ENCODE results near the gene SORCS2.

SORCS2 gene

DNA sequence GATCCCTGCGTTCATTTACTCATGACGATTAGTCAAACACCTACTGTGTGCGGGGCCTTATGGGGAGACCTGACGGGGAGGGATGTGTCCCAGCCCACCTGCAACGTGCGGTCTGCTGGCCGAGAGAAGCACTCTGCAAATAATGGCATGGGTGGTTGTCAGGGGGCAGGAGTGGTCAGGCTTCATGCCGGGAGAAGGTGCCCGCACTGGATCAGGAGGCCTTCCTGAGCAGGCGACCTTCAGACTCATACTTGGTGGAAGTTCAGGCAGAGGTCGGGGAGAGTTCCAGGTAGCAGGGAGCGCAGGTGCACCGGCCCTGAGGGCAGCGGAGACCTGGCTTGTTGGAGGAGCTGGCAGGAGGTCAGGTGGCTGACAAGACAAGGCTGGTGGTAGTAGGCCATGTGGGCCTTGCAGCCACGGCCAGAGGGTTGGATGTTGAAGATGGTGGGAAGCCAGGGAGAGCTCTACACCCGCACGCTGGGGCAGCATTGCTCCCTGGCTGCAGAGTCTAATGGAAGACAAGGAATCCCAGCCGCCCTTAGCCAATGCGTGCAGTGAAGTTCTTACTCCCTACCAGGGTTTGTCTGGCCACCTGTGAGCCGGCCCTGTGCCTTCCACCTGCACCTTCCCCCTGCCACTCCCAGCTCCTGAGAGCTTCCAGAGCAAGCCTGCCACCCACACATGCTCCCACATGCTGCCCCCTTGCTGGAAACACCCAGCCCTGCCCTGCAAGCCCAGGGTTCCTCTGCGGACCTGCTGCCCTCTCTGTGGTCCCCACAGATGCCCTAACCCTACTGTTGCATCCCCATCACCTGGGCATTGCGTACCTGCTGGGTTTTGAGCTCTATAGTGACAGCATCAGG, 145.1 kb downstream of the SORCS2 start:
- no peak for DNase-seq (ENCODE audit: low read depth, low spot score)
- H3K4me3 ChIP-seq (ENCODE audit: low read length), result no peak overlapping the region

DNA sequence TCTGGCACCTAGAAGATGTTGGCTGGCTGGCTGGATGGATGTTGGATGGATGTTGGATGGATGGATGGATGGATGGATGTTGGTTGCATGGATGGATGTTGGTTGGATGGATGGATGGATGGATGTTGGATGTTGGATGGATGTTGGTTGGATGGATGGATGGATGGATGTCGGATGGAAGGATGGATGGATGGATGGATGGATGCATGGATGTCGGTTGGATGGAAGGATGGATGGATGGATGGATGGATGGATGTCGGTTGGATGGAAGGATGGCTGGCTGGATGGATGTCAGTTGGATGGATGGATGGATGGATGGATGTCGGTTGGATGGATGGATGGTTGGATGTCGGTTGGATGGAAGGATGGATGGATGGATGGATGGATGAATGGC, 145.7 kb downstream of the SORCS2 start:
- H3K4me3 ChIP-seq (ENCODE audit: low read length), result no peak overlapping the region
- DNase-seq (ENCODE audit: low read depth, low spot score), result no peak

DNA sequence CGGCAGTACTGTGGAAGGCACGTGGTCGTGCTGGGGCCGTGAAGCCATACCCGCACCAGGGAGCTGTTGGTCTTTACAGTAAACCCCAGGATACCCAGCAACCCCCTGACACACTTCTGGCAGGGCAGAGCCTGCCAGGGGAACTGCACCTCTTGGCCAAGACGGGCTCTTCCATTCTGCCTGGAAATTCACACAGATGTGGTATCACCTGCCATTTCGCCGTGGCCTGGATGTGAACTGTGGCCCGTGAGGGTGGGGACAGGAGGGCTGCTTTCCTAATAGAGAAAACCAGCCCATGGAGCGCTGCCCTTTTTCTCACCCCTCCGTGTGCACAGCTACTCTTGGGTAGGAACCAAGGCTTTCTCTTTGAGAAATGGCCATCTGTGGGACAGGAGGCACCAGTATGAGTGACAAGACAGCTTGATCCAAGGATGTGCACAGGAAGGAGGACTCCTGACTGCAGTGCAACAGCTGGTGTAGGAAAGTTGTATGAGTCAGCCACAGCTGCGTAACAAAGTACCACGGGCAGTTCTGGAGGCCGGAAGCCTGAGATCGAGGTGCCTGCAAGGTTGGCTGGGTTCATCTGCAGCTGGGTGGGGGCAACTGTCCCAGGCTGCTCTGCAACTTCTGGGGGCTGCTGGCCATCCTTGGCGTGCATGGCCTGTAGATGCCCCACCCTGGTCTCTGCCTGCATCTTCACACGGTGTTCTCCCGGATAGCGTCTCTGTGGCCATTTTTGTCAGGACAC, 146.7 kb downstream of the SORCS2 start:
- no peak for DNase-seq (ENCODE audit: low read depth, low spot score)
- no peak overlapping the region for H3K4me3 ChIP-seq (ENCODE audit: low read length)

DNA sequence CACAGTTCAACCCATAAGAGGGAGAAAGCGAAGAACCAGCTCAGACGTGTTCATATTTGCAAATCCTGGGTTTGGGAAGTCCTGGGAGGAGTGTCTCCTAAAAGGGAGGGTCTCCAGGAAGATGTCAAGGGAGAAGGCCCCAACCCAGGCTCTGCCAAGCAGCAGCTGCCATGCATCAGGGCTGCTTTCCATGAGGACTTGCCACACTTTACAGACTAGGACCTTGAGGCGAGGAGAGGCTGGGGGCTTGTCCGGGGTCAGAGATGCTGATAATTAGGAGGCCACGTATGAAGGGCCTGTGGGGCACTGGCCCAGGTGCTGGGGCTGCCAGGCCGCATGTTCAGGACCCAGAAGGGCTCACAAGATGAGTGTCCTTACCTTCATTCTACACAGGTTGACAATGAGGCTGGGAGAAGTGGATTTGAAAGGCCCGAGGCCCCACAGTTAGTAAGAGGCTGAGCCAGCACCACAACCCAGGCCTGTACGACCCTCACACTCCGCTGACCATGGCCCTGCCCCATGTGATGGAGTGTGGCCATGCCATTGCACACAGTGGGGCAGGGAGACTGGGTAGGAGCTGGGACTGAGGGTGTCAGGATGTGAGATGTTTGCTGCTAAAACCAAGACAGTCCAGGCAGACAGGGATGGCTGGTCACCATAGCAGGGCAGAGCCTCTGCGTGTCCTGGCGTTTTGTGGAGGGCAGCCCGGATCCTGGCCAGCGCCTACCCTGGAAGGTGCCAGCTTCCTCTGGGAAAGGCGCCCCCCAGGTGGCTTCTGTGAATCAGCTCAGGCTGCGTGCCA, 147.6 kb downstream of the SORCS2 start:
- no peak overlapping the region for H3K4me3 ChIP-seq (ENCODE audit: low read length)
- DNase-seq (ENCODE audit: low read depth, low spot score), result no peak

DNA sequence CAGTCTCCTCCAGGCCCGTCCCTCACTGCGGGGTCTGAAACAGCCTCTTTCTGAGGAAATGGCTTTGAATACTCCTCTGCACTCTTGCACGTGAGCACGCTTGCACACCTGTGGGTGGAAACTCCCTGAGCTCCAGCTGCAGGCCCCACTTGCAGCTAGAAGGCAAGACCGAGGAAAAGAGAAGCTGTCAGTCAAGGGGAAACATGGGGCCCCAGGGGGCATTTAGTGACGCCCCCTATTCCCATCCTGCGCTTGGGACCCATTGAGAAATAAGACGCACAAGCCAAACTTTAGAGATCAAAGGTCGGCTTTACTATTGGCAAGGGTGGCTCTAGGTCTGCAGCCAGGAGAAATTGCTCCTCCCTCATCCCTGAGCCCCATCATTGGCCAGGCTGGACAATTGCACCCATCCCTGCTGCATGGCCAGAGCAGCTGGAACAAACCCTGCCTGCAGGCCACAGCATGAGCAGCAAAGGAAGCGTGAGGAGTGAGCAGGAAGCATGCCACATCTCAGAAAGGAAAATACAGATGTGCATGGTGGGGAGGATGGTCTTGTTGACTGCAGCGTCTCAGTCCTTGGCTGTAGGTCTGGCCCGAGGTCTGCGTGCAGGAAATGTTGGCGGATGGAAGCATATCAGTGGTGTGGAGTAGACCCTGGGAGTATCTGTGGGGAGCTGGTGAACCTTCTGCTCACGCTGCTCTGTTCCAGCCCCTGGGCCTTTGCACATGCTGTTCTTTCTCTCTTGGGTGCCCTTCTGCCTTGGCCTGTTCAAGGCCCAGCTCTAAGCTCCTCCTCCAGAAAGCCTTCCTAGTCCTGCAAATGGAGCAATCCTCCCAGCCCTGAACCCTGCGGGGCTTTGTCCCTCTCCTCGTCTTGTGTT, 148.5 kb downstream of the SORCS2 start:
- no peak overlapping the region for H3K4me3 ChIP-seq (ENCODE audit: low read length)
- DNase-seq (ENCODE audit: low read depth, low spot score), result no peak

DNA sequence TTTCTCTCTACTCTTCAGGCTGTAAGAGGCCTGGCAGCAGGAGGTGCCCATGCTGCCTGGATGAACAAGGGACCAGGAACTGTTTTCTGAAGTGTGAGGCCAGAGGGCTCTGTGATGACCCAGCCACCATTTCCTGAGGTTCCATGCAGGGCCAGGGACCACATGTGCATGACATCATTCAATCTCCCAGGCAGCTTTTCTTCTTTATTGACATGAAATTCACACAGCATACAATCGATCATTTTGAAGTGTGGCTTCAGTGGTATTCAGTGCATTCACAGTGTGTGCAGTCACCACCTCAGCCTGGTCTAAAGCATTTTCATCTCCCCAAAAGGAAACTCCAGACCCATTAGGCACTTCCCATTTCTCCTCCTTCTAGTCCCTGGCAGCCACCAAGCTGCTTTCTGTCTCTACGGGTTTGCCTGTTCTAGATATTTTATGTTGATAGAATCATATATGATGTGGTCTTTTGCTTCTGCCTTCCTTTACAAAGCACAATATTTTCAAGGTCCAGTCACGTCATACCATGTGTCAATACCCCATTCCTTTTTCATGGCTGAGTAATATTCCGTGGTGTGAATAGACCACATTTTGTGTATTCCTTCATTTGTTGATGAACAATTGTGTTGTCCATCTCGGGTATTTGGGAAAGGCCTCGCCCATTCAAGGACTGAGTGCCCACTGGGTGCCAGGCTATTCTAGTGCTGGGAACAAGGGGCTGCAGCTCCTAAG, 149.3 kb downstream of the SORCS2 start:
- H3K4me3 ChIP-seq (ENCODE audit: low read length), result no peak overlapping the region
- no peak for DNase-seq (ENCODE audit: low read depth, low spot score)

DNA sequence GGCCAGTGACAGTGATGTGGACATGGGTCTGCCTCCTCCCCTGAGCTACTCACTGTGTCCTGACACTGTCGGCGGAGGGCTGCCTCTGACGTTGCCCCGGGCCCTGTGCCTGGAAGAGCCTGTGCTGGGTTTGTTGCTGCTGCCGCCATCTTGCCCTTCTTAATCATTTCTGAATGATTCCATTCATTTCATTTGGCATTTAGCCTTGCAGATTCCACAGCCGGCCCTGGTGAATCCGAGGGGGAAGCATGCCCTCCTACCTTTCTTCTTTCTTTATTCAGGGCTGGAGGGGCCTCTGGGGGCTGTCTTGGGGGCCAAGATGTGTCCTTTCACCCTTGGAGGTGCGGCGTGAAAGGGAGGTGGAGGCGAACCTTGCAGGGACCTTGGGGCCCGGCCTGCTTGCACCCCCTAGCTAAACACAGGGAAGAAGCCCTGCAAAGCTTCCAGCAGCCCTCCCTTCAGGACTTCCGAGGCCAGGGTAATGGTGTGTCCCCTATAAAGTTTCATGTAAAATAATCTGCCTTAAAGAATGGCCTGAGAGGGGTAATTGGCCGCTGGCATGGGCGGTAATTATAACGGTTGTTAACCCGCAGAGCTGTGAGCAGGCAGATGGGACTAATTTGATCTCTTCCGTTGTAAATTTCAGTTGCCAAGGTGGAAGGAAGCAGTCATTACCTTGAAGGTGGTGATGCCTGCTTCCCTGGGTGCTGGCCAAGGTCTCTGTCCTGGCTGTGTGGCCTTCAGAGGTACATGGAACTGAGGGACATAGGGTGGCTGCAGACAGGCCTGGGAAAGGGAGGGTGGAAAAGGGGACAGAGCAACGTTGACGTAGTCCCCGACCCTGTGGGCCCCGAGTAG, 150.1 kb downstream of the SORCS2 start:
- no peak for DNase-seq (ENCODE audit: low read depth, low spot score)
- H3K4me3 ChIP-seq (ENCODE audit: low read length), result no peak overlapping the region

DNA sequence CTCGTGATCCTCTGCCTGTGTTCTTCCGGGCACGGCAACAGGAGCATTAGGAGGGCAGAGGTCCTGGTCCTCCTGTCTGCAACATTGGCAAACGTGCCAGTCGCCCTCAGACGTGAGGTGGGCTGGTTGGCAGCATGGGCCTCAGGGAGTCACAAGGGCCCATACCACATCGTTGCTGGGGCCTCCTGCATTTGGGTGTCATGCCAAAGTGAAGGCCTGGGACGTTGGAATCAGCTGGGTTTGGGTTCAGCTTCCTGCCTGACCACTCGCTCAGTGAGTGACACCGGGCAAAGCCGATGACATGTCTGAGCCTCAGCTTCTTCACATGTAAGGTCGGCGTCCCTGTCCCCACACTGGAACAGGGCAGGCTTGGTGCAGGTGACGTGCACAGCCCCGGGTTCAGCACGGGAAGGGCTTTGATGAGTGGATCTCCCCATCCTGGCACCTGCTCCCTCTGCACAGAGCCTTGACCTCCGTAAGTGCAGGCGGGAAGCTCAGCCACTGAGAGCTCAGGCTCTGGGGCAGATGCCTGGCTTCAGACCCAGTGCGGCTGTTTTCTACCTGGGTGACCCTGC, 150.8 kb downstream of the SORCS2 start:
- DNase-seq (ENCODE audit: low read depth, low spot score), result no peak
- H3K4me3 ChIP-seq (ENCODE audit: low read length), result no peak overlapping the region

DNA sequence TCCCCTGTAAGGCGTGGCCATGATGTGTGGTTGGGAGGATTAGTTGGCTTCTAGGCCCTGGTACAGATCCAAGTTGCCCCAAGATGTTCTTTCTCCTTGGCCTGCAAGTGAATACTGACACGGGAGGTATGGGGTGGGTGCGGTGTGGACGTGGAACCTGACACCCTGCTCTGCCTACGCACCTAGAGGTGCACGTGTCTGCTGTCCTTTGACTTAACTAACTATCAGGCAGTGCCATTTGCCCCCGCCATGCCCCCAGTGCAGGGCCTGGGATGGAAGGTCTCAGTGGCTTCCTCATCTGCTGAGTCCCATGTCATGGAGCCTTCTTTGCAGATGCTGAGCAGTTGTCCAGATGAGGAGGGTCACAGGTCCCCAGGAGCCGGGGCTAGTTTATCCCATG, 151.6 kb downstream of the SORCS2 start:
- H3K4me3 ChIP-seq (ENCODE audit: low read length), result no peak overlapping the region
- DNase-seq (ENCODE audit: low read depth, low spot score), result no peak

DNA sequence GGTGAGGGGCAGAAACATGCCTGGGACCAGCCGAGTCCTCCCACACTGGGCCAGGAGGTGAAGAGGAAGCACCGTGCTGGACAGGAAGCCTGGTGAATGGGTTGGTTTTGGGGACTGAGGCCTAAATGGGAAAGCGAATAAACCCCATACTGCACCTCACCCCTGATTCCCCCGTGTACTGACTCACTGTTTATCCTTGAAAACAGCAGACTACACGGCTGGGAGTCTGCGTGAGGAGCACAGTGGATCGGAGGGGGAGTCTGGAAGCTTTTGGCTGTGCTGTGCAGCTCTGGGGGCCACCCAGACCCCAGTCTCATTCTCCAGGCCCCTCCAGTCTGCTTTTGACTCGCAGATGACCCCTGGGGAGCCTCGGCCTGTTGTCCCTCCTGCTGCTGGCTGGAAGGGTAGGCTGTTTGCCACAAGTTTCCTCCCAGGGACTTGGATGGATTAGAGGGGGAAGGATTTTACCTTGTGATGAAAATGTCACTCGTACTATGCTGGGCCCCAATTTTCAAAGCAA, 152.4 kb downstream of the SORCS2 start:
- no peak overlapping the region for H3K4me3 ChIP-seq (ENCODE audit: low read length)
- no peak for DNase-seq (ENCODE audit: low read depth, low spot score)

DNA sequence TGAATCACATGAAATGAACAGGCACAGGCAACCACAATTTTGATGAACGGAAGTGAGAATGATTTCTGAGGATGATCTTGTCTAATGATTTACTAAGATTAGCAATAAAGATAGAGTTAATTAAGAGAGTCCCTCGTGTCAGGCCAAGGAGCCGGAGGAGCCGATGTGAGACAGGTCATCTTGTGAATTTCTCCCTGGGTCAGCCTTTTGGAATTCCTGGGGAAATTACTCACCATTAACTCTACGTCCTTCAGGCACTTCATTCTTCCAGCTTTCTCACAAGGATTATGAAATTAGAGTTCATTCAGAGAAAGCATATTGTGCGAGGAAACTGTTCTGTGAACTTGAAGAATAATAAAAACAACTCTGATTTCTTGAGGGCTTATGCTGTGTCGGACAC, 155.6 kb downstream of the SORCS2 start:
- no peak overlapping the region for H3K4me3 ChIP-seq (ENCODE audit: low read length)
- no peak for DNase-seq (ENCODE audit: low read depth, low spot score)

DNA sequence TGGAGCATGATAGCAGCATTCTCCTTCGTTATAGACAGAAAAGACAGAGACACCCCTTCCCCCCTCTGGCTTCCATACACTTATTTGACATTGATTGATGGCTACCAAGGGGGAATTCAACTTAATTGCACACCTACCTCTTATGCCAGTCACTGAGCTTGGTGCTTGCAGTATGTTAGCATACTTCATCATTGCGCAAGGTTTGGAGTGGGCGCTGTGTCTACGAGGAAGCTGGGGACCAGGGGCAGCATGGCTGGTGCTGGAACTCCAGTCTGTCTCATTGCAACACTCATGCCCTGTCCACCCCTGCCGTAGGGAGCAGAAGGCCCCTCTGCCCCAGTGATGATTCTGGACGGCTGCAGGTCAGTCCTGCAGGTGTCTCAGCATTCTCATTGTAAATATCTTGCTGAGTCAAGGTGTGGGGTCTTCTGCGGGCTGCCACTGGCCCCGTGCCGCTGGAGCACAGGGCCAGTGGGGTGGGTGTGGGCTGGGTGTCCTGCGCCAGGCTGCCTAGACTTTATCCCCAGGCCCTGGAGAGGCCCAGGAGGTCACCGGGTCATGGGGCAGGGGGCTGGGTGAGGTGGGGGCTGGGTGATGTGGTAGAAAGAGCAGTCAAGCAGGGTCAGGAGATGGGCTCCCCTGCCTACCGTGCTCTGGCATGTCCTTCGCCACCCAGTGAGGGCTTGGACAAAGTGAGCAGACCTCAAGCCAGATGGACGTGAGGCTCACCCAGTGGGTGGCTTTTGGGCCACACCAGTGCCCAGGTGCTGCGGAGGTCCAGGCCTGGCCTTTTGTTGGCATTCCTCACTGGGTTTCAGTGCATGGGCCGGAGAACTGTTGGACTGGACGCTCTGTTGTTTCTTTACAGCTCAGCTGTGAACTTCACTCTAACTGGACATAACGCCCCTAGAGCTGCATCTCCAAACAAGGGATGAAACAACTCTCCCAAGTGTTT, 156.9 kb downstream of the SORCS2 start:
- no peak for DNase-seq (ENCODE audit: low read depth, low spot score)

DNA sequence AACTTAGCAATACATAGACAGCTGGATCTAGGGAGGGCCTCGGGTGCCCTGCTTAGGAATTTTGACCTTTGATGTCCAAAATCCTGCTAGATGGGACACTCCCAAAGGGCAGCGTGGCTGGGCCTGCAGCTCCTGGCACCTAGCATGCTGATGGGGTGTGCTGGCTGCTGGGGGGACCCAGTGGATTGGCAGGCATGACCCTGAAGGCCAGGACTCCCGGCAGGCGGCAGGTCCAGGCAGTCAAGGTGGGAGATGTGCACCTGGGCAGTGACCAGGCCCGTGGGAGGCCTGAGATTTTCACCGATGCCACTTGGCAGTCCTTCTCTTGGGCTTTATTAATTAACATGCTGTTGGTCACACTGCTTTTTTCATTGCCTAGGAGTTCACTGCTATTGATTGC, 158.1 kb downstream of the SORCS2 start:
- DNase-seq (ENCODE audit: low read depth, low spot score), result no peak
- no peak overlapping the region for H3K4me3 ChIP-seq (ENCODE audit: low read length)

More for the DNA sequence above, 156.9 kb downstream of the SORCS2 start:
- no peak overlapping the region for H3K4me3 ChIP-seq (ENCODE audit: low read length)

DNA sequence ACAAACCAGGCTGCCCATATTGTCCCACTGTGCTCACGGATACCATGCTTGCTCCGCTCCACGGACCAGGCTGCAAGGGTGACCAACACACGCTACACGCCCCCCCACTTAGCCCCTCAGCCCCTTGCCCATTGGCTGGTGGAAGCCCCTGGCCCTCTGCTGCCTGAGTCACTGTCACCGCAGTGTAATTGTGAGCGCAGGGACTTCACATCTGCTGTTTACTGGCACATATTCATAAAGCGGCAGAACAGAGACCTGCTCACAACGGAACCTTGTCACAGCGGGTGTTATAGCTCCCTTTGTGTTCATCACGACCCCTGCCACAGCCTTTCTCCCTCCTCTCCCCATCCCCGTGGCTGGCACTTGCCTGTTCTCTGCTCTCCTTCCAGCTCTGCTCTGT, 158.7 kb downstream of the SORCS2 start:
- H3K4me3 ChIP-seq (ENCODE audit: low read length), result no peak overlapping the region
- no peak for DNase-seq (ENCODE audit: low read depth, low spot score)

DNA sequence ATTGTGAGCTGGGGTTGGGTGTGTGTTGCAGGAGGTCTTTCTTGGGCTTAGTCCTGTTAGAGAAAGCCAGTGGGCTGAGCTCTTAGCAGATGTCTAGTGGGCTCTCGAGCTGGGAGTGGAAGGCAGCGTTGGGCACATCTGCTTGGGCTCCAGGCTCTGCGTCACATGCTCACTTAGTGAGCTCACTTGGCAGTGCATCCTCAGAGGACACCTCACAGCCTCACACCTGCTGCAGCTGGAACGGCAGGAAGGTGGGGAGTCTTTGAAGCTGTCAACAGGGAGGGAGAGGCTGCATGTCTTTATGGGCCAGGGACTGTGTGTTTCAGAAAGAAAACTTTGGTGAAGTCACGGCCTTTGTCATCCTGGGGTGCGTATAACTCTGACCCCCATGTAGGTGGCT, 160.1 kb downstream of the SORCS2 start:
- DNase-seq (ENCODE audit: low read depth, low spot score), result no peak
- H3K4me3 ChIP-seq (ENCODE audit: low read length), result no peak overlapping the region

Data from Jurkat, Clone E6-1 (cell line).